NK-92 (cell line): ENCODE measurements around the gene ZNF420.
A peak's percentile ranks its signal among the peaks of the same experiment; 100 is the strongest.

Experiments used
- DNase-seq: peaks from one replicate; lab custom pipeline; 2025; ENCODE audit not compliant: unreplicated experiment; lab: John Stamatoyannopoulos, UW

Gene ZNF420

DNA sequence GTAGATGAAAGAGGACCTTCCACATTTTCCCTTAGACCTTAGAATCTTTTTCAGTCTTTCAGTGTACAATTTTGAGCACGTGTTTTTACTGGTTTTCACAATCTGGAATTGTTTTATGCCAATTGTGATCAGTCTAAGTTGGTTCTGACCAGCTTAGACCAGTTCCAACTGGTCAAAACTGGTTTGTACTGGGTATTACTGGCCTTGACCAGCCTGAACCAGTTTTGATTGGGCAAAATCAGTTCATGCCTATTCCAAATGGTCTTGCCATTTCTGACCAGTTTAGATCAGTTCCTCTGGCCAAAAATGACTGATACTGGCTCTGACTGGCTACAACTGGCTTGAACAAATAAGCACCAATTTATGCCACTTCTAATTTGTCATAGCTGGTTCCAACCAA lies 57.9 kb downstream of the ZNF420 start:
- DNase-seq: no peak

DNA sequence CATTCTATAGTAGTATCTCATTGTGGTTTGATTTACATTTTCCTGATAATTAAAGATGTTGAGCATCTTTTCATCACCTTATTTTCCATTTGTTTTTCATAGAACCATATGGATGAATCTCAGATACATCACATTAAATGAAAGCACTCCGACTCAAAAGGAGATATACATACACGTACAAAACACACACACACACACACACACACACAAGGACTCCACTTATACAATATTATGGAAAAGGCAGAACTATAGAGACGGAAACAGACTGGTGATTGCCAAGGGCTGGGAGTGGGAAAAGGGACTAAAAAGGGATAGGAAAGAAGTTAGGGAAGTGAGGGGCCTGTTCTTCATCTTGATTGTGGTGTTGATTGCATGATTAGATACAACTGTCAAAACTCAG lies 70.0 kb downstream of the ZNF420 start:
- no peak for DNase-seq

DNA sequence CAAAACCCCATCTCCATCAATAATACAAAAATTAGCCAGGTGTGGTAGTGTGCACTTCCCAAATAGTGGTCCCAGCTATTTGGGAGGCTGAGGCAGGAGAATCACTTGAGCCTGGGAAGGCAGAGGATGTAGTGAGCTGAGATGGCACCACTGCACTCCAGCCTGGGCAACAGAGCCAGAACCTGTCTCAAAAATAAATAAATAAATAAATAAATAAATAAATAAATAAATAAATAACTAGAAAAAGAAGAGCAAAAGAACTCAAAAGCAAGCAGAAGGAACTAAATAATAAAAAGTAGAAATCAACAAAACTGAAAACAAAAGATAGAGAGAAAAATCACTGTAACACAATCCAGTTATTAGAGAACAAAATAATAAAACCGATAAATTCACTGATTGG lies 81.9 kb downstream of the ZNF420 start:
- no peak for DNase-seq

DNA sequence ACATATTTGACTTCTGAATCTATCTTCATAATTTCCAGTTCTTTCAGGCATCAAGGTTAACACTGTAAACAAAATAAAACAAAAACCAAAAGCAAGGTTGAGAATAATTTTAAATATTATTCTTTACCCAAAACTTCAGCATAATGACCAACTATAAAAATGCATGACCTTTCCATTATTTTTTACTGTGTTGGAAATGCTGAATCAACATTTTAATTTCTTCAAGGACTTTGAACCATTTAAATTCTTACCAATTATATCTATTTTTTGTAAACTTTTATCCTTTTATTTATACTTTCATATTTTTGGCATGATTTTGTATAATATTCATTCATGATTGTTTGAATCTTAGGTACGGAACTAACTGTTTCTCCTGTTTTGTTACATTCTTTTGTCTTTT lies 87.4 kb downstream of the ZNF420 start:
- no peak for DNase-seq

DNA sequence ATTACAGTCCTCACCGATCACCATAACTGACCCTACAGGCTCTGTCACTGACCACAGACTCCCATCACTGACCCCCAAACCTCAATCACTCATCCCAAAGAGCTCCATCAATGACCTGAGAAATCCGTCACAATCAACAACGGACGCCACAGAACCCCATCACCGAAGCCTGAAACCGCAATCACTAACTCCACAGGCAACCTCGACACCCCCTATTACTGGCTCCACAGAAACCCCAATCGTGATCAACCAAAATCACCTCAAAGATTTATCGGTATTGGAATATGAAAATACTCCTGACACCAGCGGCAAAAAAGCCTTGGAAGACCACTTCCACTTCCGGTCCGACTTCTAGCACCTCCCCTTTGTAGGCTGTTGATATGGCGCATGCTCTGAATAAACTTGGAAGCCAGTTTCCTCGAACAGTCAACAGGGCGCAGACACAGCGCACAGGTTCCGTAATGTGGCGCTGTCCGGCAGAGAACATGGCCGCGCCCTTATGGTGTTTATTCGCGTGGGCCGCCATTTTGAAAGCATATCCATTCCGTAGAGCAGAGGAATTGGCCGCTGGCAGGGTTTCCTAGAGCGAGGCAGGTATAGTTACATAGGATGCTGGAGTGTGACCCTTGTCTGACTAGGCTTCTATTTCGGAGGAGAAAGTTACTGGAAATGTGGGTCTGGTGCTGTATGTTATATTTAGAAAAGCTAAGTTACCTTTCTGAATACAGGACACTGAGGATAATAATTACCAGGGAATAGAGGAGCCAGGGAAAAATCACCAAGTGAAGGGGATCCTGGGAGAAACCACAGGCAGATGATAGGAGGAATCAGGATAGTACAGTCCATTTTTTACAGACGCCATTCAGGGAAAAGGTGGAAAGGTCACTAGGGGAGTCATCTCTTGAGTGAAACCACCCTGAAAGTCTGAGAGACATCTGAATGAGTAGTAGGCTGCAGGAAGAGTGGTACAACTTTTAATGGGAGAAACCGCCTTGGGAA lies 94.4 kb downstream of the ZNF420 start, which contains the start of gene ZNF585A:
Gene ZNF585A, minus strand, starts transcription at position 328 of the 999 bp plus-strand sequence. CDS start 2,785 bp downstream, outside the sequence.
- DNase-seq: peak; percentile 49
